GM20431 (cell line): ENCODE results near the gene IRF8.
"Not testable (repeated sequence)": the region's sequence is repeated elsewhere in the genome, so short reads cannot be mapped to it uniquely, and the experiment has no call there.

Experiments
- in situ Hi-C: fragments of 300-500 bp; cut with MseI, MboI; formaldehyde crosslinking; loops from one replicate; pipeline ENCODE4 v1.15.0; 2020; ENCODE audit warnings: low sequenced_read_pairs; ENCODE audit not compliant: unreplicated experiment

IRF8 gene

DNA sequence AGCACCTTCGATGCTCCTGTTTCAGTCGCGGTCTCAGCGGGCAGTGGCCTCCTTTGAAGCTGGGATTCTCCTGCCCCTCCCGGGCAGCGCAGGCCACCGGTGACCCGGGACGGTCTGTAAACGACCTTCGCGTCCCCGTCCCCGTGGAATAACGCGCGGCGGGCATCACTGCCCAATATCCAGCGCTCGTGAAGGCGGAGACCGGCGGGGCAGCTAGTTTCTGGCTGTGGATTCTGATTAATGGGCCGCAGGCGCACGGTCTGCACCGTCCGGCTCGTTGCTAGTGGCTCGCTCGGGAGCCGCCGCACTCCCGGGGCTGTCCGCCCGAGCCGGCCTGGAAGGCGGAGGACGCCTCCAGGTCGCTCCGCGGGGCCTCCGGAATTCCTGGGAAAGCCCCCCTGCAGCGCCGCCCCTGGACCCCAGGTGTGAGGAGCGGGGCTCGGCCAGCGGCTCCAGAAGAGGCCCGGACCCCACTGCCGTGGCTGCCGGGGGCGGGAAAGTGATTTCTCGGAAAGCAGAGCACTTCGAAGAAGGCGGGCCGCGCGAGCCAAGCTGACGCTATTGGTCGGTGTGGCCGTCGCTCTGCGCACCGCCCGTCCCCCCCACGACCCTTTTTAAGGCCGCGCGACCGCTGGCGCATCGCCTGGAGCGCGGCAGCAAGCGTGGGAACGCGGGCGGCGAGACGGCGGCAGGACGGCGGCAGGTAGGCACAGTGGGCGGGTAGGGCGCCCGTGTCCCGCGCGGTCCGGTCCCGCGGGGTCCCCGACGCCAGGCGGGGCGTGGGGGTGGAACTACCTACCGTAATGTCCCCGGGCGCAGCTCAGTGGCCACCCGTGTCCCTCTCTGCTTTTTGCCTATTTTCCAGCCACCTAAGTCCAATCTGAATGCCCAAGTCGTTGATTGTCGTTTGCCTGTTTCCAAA is at the start of gene IRF8:
TSS of gene IRF8 (plus strand) at position 642 of the 922 bp plus-strand sequence. CDS start 3,854 bp downstream, outside the sequence.
- in situ Hi-C loops: loop anchor here (10.0 kb wide), 1 partner anchor 74 kb away; no protein-coding TSS in a partner anchor

- in situ Hi-C loops: no loop called here
Observed at GRCh38 chr16:85849388-85849787, 49.6 kb upstream of the IRF8 start.

DNA sequence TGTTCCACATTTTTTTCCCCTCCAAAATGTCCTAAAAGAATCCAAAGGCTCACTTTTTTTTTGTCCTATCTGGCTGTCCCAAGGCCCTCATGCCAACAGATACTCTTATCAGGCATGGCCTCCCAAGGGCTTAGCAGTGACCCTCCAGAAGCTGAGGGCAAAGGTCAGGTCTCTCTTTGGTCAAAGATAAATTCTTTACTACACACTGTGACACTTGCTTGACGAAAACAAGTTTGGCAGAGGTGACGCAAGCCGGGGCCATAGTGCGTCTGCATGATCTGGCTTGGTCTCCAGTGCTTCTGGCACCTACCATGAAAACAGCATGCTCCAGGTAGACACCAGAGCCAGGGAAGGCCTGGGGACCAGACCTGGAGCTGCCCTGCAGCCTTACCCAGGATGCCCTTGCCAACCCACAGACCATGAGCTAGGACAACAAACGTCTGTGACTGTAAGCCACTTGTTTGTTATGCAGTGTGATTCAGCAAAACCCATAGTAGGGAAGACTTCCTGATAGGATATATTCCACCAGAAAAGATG is 48.5 kb upstream of the IRF8 start:
- in situ Hi-C loops: no loop called here

DNA sequence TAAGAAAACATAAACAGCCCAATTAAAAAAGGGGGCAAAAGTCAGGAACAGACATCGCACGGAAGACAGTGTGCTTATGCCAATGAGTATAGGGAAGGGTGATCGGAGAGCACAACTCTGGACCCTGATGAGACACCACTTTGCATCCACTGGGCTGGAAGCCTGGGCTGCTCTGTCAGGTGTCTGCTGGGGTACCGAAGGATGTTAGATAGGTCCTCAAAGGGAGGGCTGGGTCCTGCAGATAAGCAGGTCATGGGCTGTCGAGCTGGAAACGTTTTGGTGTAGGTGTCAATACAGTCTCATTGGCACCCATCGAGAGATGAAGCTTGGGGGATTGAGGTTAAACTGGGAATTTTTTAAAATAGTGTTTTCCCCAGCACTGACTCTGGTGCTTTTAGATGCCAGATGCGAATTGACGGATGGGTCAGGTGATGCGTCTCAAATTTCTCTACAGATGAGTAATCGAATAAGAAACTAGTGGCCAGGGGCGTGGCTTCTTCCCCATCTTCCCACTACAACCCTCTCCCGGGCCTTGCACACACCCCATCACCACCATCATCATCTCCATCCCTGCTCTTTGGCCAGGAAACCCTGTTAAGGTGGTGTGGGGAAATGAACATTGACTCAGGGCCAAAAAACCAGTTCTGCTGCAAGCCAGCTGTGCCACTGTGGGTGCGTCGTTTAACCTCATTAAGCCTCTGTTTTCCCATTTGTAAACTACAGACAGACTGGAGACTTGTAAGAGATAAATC is 47.8 kb upstream of the IRF8 start:
- in situ Hi-C loops: no loop called here

DNA sequence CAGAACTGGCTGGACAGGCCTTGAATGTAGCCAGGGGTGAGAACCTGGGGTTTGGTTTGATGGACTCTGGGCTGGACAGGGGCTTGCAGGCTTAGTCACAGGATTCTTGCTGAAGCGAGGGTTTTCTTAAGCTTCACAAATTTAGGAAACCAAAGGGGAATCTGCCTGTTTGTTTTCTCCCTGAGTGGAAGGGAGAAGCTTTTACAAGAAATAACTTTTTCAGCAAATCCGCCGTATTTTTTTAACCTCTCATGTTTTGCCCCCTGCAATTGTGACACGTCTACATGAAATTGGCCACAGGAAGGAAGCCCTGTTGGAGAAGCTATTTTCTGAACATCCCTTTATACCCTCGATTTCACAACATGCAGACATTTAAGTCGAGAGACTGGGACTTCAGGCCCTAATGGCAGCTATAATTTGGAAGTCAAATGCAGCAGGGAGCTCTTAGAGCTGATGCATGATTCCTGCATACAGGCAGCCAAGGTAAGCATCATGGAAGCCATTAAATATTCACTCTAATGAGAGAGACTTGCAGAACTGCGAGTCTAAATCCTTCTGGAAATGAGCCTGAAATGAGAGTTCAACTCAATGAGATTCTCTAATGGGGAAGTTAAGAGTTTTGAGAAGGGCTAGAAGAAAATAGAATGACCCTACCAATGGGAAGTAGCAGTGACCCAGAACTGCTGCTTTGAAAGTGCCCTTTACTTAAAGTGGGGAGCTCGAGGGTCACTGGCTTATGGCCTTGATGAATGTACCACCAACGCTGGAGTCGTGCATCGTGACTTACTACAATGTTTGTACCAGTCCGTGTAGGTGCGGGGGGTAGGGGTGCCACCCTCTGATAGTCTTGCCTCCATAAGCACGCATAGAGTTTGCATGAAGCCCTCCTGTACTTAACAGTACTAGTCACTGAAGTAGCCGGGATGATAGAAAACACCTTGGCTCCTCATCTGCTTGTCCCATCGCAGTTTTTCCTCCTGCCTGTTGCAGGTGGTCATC is 45.1 kb upstream of the IRF8 start:
- in situ Hi-C loops: no loop called here

DNA sequence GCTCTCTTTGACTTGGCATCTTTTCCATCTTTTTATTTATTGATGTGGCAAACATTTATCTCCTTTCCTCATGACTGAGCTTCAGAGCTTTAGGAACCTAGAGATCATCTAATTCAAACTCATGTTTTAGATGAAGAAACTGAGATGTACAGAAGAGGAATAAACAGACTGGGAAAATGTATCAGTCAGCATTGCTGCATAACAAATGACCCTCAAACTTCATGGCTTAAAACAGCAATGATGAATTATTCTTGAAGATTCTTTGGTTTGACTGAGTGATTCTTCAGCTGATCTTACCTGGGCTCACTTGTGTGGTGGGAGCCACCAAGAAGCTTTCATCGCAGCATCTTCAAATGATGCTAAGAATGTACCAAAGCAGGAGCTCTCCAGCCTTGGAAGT is 44.0 kb upstream of the IRF8 start:
- in situ Hi-C loops: no loop called here

GRCh38 chr16:85856079-85856478 is 42.9 kb upstream of the IRF8 start:
- in situ Hi-C loops: no loop called here

DNA sequence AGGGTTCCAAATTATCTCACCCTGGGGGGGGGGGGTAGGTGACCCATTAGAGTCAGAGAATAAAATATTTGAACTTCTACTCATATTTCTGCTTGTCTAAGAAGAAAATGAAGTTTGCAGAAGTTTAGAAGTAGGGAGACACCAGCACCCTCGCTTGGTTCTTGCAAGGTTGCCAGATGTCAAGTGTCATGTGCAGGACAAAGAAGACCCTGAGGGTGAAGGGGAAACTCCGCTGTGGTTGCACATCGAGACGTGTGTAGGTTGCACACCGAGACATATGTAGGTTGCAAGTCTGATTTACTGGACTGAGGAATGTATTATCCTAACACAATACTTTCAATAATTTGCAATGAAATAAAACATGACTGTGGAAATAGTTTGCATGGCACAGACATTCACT is 42.4 kb upstream of the IRF8 start:
- in situ Hi-C loops: no loop called here

GRCh38 chr16:85857406-85857805 is 41.6 kb upstream of the IRF8 start:
- in situ Hi-C loops: no loop called here

GRCh38 chr16:85858571-85858970 is 40.4 kb upstream of the IRF8 start:
- in situ Hi-C loops: not testable (repeated sequence)

GRCh38 chr16:85858984-85859817 is 39.8 kb upstream of the IRF8 start:
- in situ Hi-C loops: no loop called here

DNA sequence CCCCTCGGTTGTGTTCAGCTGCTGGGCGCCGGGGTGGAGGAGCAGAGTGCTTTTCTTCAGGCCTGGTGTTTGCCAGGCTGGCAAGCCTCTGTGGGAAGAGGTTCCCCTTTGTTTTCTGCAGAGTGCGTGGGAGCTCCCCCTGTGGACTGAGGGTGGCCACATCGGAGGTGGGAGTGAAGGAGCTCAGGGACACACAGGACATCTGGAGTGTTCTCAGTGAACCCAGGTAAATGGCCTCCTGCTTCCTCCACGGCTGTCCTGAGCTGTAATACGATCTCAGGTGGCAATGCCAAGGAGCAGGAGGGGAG is 39.2 kb upstream of the IRF8 start:
- in situ Hi-C loops: no loop called here

GRCh38 chr16:85860413-85861094 is 38.4 kb upstream of the IRF8 start:
- in situ Hi-C loops: no loop called here

- in situ Hi-C loops: no loop called here
Observed at GRCh38 chr16:85861095-85861825, 37.7 kb upstream of the IRF8 start.

- in situ Hi-C loops: no loop called here
Observed at GRCh38 chr16:85862476-85863383, 36.2 kb upstream of the IRF8 start.

GRCh38 chr16:85863384-85863774 is 35.6 kb upstream of the IRF8 start:
- in situ Hi-C loops: no loop called here

- in situ Hi-C loops: no loop called here
Observed at GRCh38 chr16:85864965-85865364, 34.0 kb upstream of the IRF8 start.
